Activated T-cell treated with anti-CD3 and anti-CD28 coated beads, Interleukin-2, amount 50 U/mL, for 4 hours (primary cell): ENCODE measurements around the gene ZC3H12D. TPM values are rescaled to one million over a fixed set of nuclear protein-coding genes. Genes with fewer than 3 reads are reported as not detected.
"Not testable (repeated sequence)": the region's sequence is repeated elsewhere in the genome, so short reads cannot be mapped to it uniquely, and the experiment has no call there.

Experiments
- ATAC-seq, 2 donors: fragments of 200-7000 bp; cut with Tn5 transposase; one replicate each; pipeline ENCODE4 v1.10.0; 2021
- DNase-seq: peaks from one replicate; pipeline ENCODE4 v3.0.0-alpha.2; 2020
- H3K27me3 Mint-ChIP-seq: one replicate; pipeline ENCODE4 v1.8.0; 2021; ENCODE audit warnings: low read depth, mixed read lengths
- H3K36me3 Mint-ChIP-seq: one replicate; pipeline ENCODE4 v1.8.0; 2022; ENCODE audit warnings: mixed read lengths; ENCODE audit not compliant: insufficient read depth
- H3K4me1 Mint-ChIP-seq: one replicate; pipeline ENCODE4 v1.8.0; 2021; ENCODE audit warnings: low read depth, mixed read lengths
- H3K4me3 Mint-ChIP-seq: one replicate; pipeline ENCODE4 v1.8.0; 2021; ENCODE audit warnings: mild to moderate bottlenecking, moderate library complexity, mixed read lengths
- H3K9me3 Mint-ChIP-seq: one replicate; pipeline ENCODE4 v1.8.0; 2021; ENCODE audit warnings: mixed read lengths
- total RNA-seq, 3 donors: library from RNA; stranded (reverse); gene quantifications; one replicate each; pipeline ENCODE4 v1.2.1, GENCODE V29; 2021

ZC3H12D gene
- total RNA-seq, 3 donors from 2014 or later: 22.2 to 51.5 (median 42.5) TPM

- ATAC-seq (no peak), DNase-seq (no peak)
- Mint-ChIP-seq H3K27me3 (no peaks in the 10 kb centered on the region), H3K4me1 (no peaks in the 10 kb centered on the region), H3K9me3 (no peaks in the 10 kb centered on the region), H3K36me3 (peaks cover 11% of the 10 kb centered on the region), H3K4me3 (no peak overlapping the region)
These were observed 35.9 kb downstream of the ZC3H12D start for GRCh38 chr6:149448821-149449453.

DNA sequence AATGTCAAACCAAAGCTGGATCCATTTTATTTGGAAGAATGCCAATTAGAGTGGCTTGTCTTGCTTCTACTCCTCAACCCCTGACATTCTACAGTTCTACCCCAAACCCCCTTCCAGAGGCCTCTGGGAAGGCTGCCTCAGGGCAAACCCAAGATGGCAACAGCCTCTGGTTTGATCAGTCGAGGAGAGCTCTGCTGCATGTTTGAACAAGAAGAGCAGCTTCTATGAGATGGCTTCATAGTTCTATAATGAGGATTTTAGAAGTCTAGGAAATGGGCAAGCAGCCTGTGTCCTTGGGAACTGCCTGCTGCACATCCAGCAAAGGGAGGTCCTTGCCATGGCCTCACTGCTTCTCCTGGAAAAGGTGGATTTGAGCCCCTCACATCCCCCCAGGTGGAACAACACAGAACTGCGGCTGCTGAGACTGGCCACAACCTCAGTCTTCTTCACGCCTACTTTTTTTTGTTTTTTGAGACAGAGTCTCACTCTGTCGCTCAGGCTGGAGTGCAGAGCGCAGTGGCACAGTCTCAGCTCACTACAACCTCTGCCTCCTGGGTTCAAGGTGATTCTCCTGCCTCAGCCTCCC is 37.9 kb downstream of the ZC3H12D start:
- peaks cover 11% of the 10 kb centered on the region for H3K36me3 Mint-ChIP-seq
- H3K9me3 Mint-ChIP-seq: no peaks in the 10 kb centered on the region
- no peak overlapping the region for H3K4me3 Mint-ChIP-seq
- H3K4me1 Mint-ChIP-seq: no peaks in the 10 kb centered on the region
- DNase-seq (no peak), ATAC-seq (no peak)
- no peaks in the 10 kb centered on the region for H3K27me3 Mint-ChIP-seq

DNA sequence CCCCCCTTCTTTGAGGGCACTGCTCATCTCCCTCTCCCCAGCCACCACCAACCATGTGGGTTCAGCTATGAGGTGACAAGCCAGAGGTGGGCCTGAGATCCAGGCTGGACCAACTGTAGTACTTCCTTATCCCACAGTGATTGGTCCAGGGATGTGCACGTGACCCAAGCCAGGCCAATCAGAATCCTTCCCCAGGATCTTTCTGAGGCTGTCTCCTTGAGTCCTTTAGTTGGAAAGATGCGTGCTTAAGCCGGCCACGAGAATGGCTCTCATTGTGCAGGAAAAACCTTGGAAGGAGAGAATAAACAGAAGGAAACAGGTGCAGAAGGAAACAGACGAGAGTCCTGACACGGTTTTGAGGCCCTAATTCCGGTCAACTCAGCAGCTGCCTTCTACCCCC is 39.2 kb downstream of the ZC3H12D start:
- no peaks in the 10 kb centered on the region for H3K27me3 Mint-ChIP-seq
- no peak for DNase-seq
- no peak overlapping the region for H3K4me3 Mint-ChIP-seq
- peaks cover 11% of the 10 kb centered on the region for H3K36me3 Mint-ChIP-seq
- no peaks in the 10 kb centered on the region for H3K4me1 Mint-ChIP-seq
- ATAC-seq: peak; percentile 14 to 21
- no peaks in the 10 kb centered on the region for H3K9me3 Mint-ChIP-seq

DNA sequence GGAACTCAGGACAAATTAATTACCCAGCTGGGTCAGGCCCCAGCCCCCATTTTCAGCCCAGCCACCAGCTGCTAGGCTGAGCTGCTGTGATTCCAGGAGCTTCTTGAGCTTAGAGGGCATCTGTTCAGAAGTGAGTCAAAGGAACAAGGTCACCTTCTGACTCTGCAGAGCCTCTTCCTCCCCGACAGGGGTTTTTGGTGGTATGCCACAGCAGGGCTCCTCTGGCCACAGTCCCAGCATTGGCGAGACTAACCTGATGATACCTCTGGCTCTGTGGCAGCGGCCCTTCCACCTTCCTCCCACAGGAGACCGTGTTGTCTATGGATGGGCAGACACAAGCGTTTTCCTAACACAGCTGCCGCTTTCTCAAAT is 39.7 kb downstream of the ZC3H12D start:
- Mint-ChIP-seq H3K36me3 (peaks cover 11% of the 10 kb centered on the region), H3K27me3 (no peaks in the 10 kb centered on the region), H3K4me1 (no peaks in the 10 kb centered on the region), H3K9me3 (no peaks in the 10 kb centered on the region), H3K4me3 (no peak overlapping the region)
- DNase-seq: no peak
- ATAC-seq: peak; percentile 25 to 33

GRCh38 chr6:149444360-149445094 is 40.3 kb downstream of the ZC3H12D start:
- H3K4me1 Mint-ChIP-seq: not testable (repeated sequence)

GRCh38 chr6:149443411-149444181 is 41.2 kb downstream of the ZC3H12D start:
- DNase-seq (no peak), ATAC-seq (peak; percentile 37 to 42)
- no peak overlapping the region for H3K4me3 Mint-ChIP-seq

More at GRCh38 chr6:149444360-149445094, 40.3 kb downstream of the ZC3H12D start:
- ATAC-seq: peak in 1 of 2 donors; percentile 18
- H3K36me3 Mint-ChIP-seq, H3K27me3 Mint-ChIP-seq, H3K9me3 Mint-ChIP-seq, DNase-seq, H3K4me3 Mint-ChIP-seq: not testable (repeated sequence)

GRCh38 chr6:149441740-149442139 is 43.1 kb downstream of the ZC3H12D start:
- Mint-ChIP-seq H3K4me1 (peaks cover 20% of the 10 kb centered on the region), H3K27me3 (no peaks in the 10 kb centered on the region)

More at GRCh38 chr6:149443411-149444181, 41.2 kb downstream of the ZC3H12D start:
- Mint-ChIP-seq H3K36me3 (peaks cover 6% of the 10 kb centered on the region), H3K9me3 (no peaks in the 10 kb centered on the region), H3K4me1 (peaks cover 7% of the 10 kb centered on the region), H3K27me3 (no peaks in the 10 kb centered on the region)

GRCh38 chr6:149440735-149441671 is 43.8 kb downstream of the ZC3H12D start:
- no peak for DNase-seq
- Mint-ChIP-seq H3K36me3 (no peaks in the 10 kb centered on the region), H3K9me3 (no peaks in the 10 kb centered on the region), H3K4me3 (no peak overlapping the region), H3K4me1 (peaks cover 20% of the 10 kb centered on the region), H3K27me3 (no peaks in the 10 kb centered on the region)
- no peak for ATAC-seq

More at GRCh38 chr6:149441740-149442139, 43.1 kb downstream of the ZC3H12D start:
- DNase-seq (no peak), ATAC-seq (no peak)
- Mint-ChIP-seq H3K4me3 (no peak overlapping the region), H3K36me3 (no peaks in the 10 kb centered on the region), H3K9me3 (no peaks in the 10 kb centered on the region)

DNA sequence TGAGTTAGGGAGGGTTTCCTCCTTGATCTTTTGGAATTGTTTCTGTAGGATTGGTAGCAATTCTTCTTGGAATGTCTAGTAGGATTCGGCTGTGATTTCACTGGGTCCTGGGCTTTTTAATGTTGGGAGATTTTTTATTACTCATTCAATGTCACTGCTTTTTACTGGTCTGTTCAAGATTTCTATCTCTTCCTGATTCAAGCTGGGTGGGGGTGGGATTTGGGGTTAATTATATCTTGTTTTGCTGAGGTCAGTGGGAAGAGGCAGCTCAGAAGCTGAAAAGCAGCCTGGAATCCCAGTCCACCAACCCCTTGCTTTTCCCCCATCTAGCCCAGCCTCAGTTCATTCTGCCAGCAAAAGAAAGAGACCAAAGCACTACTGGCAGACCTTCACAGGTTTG is 45.2 kb downstream of the ZC3H12D start:
- H3K4me3 Mint-ChIP-seq: no peak overlapping the region

DNA sequence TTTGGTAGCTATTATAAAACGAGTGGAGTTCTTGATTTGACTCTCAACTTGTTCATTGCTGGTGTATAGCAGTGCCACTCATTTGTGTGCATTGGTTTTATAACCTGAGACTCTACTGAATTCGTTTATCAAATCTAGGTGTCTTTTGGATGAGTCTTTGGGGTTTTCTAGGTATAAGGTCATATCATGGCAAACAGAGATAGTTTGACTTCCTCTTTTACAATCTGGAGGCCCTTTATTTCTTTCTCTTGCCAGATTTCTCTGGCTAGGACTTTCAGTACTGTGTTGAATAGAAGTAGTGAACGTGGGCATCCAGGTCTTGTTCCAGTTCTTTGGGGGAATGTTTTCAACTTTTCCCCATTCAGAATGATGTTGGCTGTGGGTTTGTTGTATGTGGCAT is 46.0 kb downstream of the ZC3H12D start:
- peak; percentile 28 to 43 for ATAC-seq
- H3K4me3 Mint-ChIP-seq: no peak overlapping the region
- no peaks in the 10 kb centered on the region for H3K9me3 Mint-ChIP-seq
- no peaks in the 10 kb centered on the region for H3K27me3 Mint-ChIP-seq
- no peak for DNase-seq
- no peaks in the 10 kb centered on the region for H3K36me3 Mint-ChIP-seq
- H3K4me1 Mint-ChIP-seq: peaks cover 20% of the 10 kb centered on the region

More for the DNA sequence above, 45.2 kb downstream of the ZC3H12D start:
- H3K9me3 Mint-ChIP-seq: no peaks in the 10 kb centered on the region
- peaks cover 20% of the 10 kb centered on the region for H3K4me1 Mint-ChIP-seq
- ATAC-seq: no peak
- H3K27me3 Mint-ChIP-seq: no peaks in the 10 kb centered on the region
- no peaks in the 10 kb centered on the region for H3K36me3 Mint-ChIP-seq
- no peak for DNase-seq

GRCh38 chr6:149437212-149437611 is 47.6 kb downstream of the ZC3H12D start:
- H3K27me3 Mint-ChIP-seq: no peaks in the 10 kb centered on the region
- DNase-seq (no peak), ATAC-seq (no peak)
- peaks cover 20% of the 10 kb centered on the region for H3K4me1 Mint-ChIP-seq
- H3K4me3 Mint-ChIP-seq: no peak overlapping the region
- H3K36me3 Mint-ChIP-seq: no peaks in the 10 kb centered on the region
- H3K9me3 Mint-ChIP-seq: no peaks in the 10 kb centered on the region

- ATAC-seq: no peak
- no peaks in the 10 kb centered on the region for H3K36me3 Mint-ChIP-seq
- DNase-seq: no peak
- no peaks in the 10 kb centered on the region for H3K27me3 Mint-ChIP-seq
- no peak overlapping the region for H3K4me3 Mint-ChIP-seq
- H3K4me1 Mint-ChIP-seq: peaks cover 23% of the 10 kb centered on the region
- H3K9me3 Mint-ChIP-seq: no peaks in the 10 kb centered on the region
These were observed 48.2 kb downstream of the ZC3H12D start for GRCh38 chr6:149436647-149437046.

DNA sequence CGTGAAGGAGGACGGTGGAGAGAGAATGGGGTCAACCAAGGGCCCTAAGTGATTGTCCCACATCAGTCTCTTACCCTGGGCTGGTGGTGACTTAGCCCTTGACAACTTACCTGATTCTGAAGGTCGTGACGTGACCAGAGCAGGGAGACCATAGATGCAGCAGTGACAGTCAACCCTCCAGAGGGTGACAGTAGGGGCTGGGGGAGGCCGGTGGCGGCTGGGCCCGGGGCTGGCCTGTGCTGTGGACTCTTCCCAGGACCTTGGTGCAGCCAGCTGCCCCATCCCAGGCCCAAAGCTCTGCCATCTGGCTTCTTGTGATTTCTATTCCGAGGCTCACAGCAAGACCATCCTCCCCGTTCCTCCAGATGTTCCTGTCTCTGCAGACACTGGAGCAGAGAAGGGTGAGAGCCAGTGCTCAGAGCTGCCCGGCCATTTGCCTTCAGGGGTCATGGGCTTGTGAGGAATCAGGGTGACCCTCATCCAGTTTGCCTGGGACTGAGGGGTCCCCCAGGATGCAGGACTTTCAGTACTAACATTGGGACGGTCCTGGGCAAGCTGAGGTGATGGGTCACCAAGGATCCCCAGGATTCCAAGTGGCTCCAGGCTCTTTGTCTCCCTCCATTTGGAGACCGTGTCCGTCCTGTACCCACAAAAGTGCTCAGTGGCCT is 48.8 kb downstream of the ZC3H12D start:
- peaks cover 23% of the 10 kb centered on the region for H3K4me1 Mint-ChIP-seq
- DNase-seq (no peak), ATAC-seq (no peak)
- H3K4me3 Mint-ChIP-seq: no peak overlapping the region
- no peaks in the 10 kb centered on the region for H3K27me3 Mint-ChIP-seq
- H3K36me3 Mint-ChIP-seq: no peaks in the 10 kb centered on the region
- no peaks in the 10 kb centered on the region for H3K9me3 Mint-ChIP-seq
